GM12891 (cell line): ENCODE measurements around the gene NGEF.

Experiments used
- POLR2A ChIP-seq: IDR thresholded peaks from 2 replicates; pipeline ENCODE4 v1.6.1; 2011; ENCODE audit warnings: low read depth, low read length, control low read depth
- SPI1 ChIP-seq: IDR thresholded peaks from 2 replicates; pipeline ENCODE4 v1.6.1; 2011; ENCODE audit warnings: low read depth, low read length, control low read depth

- TF ChIP-seq SPI1 (no peak), POLR2A (no peak)
Observed at GRCh38 chr2:233034091-233034882, 21.2 kb upstream of the NGEF start.
